Measurements from ENCODE around the gene SENP7.

DNA sequence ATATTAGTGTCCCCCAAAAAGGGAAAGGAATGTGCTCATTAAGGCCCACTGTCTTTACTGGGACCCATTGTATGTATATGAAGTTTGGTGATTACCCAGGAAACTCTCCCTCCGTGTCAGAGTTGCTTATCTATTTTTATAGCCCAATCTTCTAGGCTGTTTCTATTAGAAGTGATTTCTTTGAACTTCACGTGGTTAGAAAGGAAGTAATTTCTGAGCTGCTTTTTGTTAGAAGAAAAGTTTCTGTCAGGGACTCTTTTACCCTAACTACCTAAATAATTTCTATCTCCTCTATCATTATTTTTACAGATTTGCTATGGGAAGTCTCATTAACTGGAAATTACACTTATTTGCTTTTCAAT is 17.7 kb upstream of the SENP7 start:
- TF ChIP-seq, protein P1, sequence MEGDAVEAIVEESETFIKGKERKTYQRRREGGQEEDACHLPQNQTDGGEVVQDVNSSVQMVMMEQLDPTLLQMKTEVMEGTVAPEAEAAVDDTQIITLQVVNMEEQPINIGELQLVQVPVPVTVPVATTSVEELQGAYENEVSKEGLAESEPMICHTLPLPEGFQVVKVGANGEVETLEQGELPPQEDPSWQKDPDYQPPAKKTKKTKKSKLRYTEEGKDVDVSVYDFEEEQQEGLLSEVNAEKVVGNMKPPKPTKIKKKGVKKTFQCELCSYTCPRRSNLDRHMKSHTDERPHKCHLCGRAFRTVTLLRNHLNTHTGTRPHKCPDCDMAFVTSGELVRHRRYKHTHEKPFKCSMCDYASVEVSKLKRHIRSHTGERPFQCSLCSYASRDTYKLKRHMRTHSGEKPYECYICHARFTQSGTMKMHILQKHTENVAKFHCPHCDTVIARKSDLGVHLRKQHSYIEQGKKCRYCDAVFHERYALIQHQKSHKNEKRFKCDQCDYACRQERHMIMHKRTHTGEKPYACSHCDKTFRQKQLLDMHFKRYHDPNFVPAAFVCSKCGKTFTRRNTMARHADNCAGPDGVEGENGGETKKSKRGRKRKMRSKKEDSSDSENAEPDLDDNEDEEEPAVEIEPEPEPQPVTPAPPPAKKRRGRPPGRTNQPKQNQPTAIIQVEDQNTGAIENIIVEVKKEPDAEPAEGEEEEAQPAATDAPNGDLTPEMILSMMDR (IDR thresholded peaks at IDR 0.05): no peak
- TF ChIP-seq POLR2A (IDR thresholded peaks at IDR 0.05): no peak

Measured in heart left ventricle (tissue), 13 donors.